Osteoblast (primary cell): Measurements from ENCODE around the gene GALNT2. TPM values are rescaled to one million over a fixed set of nuclear protein-coding genes. Genes with fewer than 3 reads are reported as not detected.

Experiments used
- DNase-seq: peaks from one replicate; pipeline ENCODE4 v3.0.0; 2011; ENCODE audit warnings: low spot score, mixed read lengths; ENCODE audit not compliant: insufficient read length; ENCODE audit errors: missing footprints
- H2AFZ ChIP-seq: 2 replicates; pipeline ENCODE4 v1.6.0; 2011; ENCODE audit warnings: mild to moderate bottlenecking, low read length
- H3K27ac ChIP-seq: 2 replicates; pipeline ENCODE4 v1.5.1; 2011; ENCODE audit warnings: mild to moderate bottlenecking, low read depth, low read length, moderate library complexity
- H3K27me3 ChIP-seq: 2 replicates; pipeline ENCODE4 v1.6.0; 2012; ENCODE audit warnings: mild to moderate bottlenecking, control low read depth, inconsistent platforms, low read length, moderate library complexity; ENCODE audit not compliant: insufficient read depth
- H3K36me3 ChIP-seq: 2 replicates; pipeline ENCODE4 v1.5.1; 2011; ENCODE audit warnings: mild to moderate bottlenecking, low read length, control low read depth, moderate library complexity; ENCODE audit not compliant: insufficient read depth
- H3K4me1 ChIP-seq: 2 replicates; pipeline ENCODE4 v1.5.1; 2011; ENCODE audit warnings: mild to moderate bottlenecking, low read length, control low read depth, moderate library complexity; ENCODE audit not compliant: insufficient read depth
- H3K4me2 ChIP-seq: 2 replicates; pipeline ENCODE4 v1.6.0; 2011; ENCODE audit warnings: mild to moderate bottlenecking, low read length; ENCODE audit not compliant: insufficient read depth
- H3K4me3 ChIP-seq: fragments of 200-600 bp; sonication (generic); 3 replicates; pipeline ENCODE4 v1.5.1; 2012; ENCODE audit warnings: mild to moderate bottlenecking, low read length, inconsistent platforms; ENCODE audit not compliant: insufficient read depth
- H3K79me2 ChIP-seq: 2 replicates; pipeline ENCODE4 v1.6.0; 2012; ENCODE audit warnings: mild to moderate bottlenecking, low read length, control low read depth, inconsistent platforms; ENCODE audit not compliant: insufficient read depth
- H3K9me3 ChIP-seq: 2 replicates; pipeline ENCODE4 v1.5.1; 2011; ENCODE audit warnings: low read depth, low read length, control low read depth
- H4K20me1 ChIP-seq: 2 replicates; pipeline ENCODE4 v1.6.0; 2012; ENCODE audit warnings: mild to moderate bottlenecking, low read length, control low read depth; ENCODE audit not compliant: insufficient read depth
- total RNA-seq: library from RNA; depleted of rRNA; stranded (reverse); fragments of >200 nt; gene quantifications from 2 replicates; pipeline ENCODE4 v1.2.3, GENCODE V29; 2012
- TF ChIP-seq, protein P1 (sequence below): IDR thresholded peaks from 2 replicates; pipeline ENCODE4 v1.5.1; 2011; ENCODE audit warnings: mild to moderate bottlenecking, low read depth, low read length, moderate library complexity; ENCODE audit errors: extremely low read depth

GALNT2 gene
- total RNA-seq, 1 donor: 83.2 TPM

DNA sequence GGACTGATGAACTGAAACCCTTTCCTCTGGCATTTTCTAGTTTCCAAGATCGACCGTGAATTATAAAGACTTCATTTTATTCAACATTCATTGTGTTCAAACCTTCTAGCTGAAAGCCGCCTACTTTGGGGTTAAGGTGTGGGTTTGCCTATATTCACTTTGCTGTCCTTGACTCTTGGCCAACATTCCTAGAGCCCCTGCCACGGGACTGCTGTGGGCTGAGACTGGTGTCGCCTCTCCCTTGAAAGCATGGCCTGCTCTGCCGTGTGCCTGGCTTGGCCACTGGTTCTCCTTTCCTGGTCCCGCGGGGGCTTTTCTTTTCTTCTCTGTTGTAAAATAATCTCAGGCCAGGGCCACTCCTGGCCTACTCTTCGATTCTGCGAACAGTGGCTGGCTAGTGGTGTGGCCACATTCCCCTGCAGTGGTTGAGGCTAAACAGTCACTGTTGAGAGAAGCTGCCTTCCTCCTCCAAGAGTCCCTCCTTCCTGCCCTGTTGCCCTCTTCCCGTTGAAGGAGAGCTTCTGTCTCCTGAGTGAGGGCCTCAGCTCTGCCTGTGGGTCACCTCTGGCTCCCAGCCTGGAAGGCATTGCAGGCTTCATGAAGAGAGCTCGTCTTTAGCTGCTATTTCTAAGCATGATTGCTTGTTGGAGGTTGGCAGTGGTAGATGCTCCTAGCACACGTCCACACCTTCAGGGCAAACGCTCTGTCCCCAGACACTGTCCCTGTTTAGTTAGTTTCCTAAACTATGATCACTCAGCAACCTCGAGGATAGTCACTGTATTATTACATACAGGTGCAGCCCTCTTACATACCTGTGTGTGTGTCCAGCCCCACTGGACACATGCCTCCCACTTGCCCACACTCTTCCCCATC lies 80.5 kb downstream of the GALNT2 start:
- Histone ChIP-seq H3K36me3 (peaks cover 3% of the 10 kb centered on the region), H3K79me2 (peaks cover 97% of the 10 kb centered on the region), H4K20me1 (peaks cover 84% of the 10 kb centered on the region), H3K27me3 (no peaks in the 10 kb centered on the region), H3K4me3 (no peak overlapping the region), H3K27ac (no peak overlapping the region), H3K4me2 (no peak overlapping the region), H3K4me1 (peaks cover 5% of the 10 kb centered on the region), H2AFZ (no peak overlapping the region), H3K9me3 (no peaks in the 10 kb centered on the region)
- TF ChIP-seq, protein P1, sequence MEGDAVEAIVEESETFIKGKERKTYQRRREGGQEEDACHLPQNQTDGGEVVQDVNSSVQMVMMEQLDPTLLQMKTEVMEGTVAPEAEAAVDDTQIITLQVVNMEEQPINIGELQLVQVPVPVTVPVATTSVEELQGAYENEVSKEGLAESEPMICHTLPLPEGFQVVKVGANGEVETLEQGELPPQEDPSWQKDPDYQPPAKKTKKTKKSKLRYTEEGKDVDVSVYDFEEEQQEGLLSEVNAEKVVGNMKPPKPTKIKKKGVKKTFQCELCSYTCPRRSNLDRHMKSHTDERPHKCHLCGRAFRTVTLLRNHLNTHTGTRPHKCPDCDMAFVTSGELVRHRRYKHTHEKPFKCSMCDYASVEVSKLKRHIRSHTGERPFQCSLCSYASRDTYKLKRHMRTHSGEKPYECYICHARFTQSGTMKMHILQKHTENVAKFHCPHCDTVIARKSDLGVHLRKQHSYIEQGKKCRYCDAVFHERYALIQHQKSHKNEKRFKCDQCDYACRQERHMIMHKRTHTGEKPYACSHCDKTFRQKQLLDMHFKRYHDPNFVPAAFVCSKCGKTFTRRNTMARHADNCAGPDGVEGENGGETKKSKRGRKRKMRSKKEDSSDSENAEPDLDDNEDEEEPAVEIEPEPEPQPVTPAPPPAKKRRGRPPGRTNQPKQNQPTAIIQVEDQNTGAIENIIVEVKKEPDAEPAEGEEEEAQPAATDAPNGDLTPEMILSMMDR: no peak
- peak; percentile 83 for DNase-seq

DNA sequence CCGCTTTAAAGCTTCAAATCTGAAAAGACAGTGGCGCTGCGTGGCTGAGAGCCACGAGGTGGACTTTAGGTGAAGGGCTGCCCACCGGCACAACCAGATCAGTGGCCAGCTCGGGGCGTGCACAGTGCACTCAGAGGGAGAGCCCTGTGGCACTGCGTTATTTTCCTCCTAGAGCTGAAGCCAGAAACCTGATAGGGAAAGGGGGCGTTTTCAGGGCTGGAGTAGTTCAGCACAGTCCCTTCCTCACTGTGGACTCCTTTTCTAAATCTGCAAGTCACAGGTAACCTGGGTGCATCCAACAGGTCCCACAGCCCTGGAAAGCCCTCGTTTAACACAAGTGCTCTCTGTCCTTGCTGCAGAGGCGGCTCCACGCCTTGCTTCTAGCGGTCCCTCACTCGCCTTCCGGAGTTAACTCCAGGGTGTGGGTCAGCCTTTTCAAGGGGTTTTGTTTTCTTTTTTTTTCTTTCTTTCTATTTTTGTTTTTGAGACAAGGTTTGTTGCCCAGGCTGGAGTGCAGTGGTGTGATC lies 81.2 kb downstream of the GALNT2 start:
- peaks cover 3% of the 10 kb centered on the region for H3K36me3 ChIP-seq
- no peaks in the 10 kb centered on the region for H3K27me3 ChIP-seq
- TF ChIP-seq, protein P1: no peak
- H3K4me1 ChIP-seq: peaks cover 5% of the 10 kb centered on the region
- no peaks in the 10 kb centered on the region for H3K9me3 ChIP-seq
- H3K4me2 ChIP-seq: no peak overlapping the region
- H3K4me3 ChIP-seq: no peak overlapping the region
- DNase-seq: no peak
- no peak overlapping the region for H3K27ac ChIP-seq
- H3K79me2 ChIP-seq: peaks cover 96% of the 10 kb centered on the region
- peaks cover 82% of the 10 kb centered on the region for H4K20me1 ChIP-seq
- H2AFZ ChIP-seq: no peak overlapping the region

DNA sequence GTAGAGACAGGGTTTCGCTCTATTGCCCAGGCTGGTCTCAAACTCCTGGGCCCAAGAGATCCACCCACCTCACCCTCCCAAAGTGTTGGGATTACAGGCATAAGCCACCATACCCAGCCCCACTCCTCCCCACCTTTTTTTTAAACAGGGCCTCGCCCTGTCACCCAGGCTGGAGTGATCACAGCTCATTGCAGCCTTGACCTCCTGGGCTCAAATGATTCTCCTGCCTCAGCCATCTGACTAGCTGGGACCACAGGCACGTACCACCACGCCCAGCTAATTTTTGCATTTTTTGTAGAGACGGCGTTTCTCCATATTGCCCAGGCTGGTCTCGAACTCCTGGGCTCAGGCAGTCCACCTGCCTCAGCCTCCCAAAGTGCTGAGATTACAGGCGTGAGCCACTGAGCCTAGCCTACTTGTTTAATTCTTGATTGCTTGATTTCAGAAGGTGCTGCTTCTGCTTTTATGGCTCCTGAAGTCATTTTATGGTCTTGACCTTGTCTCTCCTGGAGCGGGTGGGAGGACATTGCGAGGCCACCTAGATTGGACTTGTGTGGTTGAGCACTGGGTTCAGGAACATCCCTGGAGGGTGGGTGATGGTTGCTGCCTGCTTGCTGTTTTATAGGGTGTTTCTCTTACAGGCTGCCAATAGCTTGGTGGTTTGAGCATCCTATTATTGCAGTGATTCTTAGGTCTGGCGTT lies 81.9 kb downstream of the GALNT2 start:
- no peaks in the 10 kb centered on the region for H3K9me3 ChIP-seq
- H3K4me3 ChIP-seq: no peak overlapping the region
- H2AFZ ChIP-seq: no peak overlapping the region
- H3K27ac ChIP-seq: no peak overlapping the region
- peaks cover 79% of the 10 kb centered on the region for H4K20me1 ChIP-seq
- H3K27me3 ChIP-seq: no peaks in the 10 kb centered on the region
- H3K4me2 ChIP-seq: no peak overlapping the region
- H3K4me1 ChIP-seq: peaks cover 10% of the 10 kb centered on the region
- peaks cover 3% of the 10 kb centered on the region for H3K36me3 ChIP-seq
- H3K79me2 ChIP-seq: peaks cover 96% of the 10 kb centered on the region
- DNase-seq: no peak
- TF ChIP-seq, protein P1: no peak
